Fibroblast of skin of scalp (primary cell): ENCODE measurements around the gene STOX1.
"Not testable (repeated sequence)": the region's sequence is repeated elsewhere in the genome, so short reads cannot be mapped to it uniquely, and the experiment has no call there.

Experiments used
- DNase-seq: peaks from one replicate; pipeline ENCODE4 v3.0.0-alpha.2; 2013

STOX1 gene

DNA sequence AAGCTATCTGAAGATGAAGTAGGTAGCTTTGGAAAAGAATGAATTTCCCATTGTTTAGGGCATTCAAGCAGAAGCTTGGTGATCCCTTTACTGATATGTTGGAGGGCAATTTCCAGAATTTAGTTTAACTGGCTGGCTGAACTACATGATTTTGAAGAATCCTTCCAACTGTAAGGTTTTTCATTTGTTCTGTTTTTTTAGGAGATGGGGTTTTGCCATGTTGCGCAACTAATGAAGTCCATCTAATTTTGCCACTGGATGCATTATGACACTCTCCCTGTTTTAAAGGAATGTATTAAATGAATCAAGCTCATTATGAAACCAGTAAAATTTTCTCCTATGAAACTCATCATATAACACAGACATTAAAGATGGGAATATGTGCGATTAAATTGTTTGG lies 67.7 kb downstream of the STOX1 start:
- no peak for DNase-seq

DNA sequence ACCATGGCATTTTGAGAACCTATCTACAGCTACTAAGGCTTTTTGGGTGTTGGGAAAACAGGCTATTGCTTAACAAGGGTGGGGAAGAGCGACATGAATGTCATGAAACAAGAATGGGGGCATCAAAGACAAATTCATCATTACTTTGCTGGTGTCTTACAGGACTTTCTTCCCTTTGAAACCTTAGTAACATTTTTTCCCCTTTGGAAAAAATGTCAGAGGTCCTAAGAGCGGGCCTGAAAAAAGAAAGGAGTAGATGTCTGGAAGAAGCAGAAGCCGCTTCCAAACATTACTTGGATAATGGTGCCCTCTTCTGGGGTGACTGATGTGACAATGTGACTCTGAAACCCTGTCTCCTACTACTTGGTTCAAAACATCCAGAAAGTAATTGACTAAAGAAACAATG lies 70.0 kb downstream of the STOX1 start:
- peak; percentile 75 for DNase-seq

DNA sequence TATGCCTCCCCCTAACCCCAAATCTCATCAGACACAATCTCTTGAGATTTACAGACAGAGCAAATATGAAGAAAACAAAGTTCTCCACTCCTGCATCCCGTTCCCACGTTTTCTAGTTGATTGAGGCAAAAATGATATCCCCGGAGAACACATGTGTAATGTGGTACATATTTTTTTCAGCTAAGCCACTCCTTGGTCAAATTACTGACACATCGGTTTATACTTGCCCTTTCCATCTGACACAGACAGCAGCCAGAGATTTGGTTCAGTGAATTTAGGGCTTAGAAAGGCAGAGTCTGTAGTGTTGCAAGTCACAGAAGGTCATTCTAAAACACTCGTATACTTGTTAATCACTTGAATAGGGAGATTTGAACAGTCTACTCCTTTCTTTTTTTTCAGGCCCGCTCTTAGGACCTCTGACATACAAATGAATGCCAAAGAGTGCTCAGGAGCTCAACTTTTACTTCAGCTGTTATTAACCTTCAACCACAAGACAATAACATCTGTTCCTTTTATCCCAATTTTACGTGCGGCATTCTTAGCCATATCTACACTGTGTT lies 71.9 kb downstream of the STOX1 start:
- no peak for DNase-seq

DNA sequence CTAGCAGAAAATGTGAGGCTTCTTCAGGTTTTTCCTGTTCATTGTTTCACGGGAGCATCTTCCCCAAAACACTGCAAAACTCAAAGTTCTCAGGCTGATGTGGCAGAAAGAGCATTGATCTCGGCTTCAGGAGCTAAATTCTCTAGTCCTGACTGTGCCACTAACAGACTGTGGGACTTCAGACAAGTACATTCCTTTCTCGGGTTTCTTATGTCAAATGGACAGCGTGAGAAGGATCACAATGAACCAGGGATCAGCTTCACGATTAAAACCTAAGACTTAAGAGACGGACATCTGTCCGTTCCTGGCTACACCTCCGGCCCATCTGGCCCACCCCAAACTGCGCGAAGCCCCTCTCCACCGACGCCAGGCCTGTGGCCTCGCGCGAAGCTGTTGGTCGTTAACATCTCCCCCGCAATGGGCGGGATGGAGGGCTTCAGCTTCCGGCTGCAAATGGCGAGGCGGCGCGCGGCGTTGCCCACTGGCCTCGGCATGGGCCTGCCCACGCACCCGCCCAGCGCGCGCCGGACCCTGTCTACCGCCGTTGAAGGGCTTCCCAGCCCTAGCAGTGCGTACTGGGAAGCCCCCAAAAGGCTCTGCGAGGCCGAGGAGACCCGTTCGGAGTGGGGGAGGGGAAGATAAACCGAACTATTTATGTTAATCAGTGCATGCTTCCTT lies 73.2 kb downstream of the STOX1 start:
- no peak for DNase-seq

DNA sequence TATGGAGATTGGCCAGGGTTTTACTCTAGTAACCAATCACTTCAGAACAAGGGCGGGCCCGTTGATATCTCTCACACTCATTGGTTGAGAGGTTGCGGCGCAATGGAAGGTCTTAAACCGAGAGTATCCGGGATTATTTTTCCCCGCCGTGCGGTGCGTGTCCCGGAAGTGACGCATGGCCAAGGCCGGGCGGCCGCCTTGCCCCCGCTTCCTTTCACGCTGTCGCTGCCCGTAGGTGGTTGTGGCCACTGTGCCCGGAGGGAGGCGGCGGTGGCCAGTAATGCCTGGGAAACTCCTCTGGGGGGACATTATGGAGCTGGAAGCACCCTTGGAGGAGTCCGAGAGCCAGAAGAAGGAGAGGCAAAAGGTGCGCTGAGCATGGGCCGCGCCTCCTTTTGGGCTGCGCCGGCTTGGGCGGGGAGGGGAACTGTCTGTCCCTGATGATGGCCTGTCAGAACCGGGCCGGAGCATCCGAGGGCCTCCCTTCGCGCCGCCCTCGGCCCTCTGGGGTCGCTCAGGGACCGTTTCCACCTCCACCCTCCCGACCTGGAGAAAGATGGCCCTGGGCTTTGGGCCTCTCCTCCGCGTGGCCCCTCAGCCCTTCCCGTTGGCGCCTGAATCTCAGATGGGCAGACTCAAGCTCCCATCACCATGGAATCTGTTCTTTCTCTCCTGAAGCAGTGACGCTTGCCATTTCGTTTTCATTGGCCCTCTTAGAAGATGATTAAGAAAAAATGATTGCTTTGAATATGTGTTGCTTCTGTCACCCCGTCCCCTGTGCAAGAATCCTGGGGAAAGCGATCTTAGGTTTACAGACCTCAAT lies 74.0 kb downstream of the STOX1 start, which contains the start of gene DDX50:
Gene DDX50, plus strand, starts transcription at position 211 of the 823 bp plus-strand sequence. Its CDS starts 70 bp downstream, at position 281.
- peak; percentile 100 for DNase-seq

DNA sequence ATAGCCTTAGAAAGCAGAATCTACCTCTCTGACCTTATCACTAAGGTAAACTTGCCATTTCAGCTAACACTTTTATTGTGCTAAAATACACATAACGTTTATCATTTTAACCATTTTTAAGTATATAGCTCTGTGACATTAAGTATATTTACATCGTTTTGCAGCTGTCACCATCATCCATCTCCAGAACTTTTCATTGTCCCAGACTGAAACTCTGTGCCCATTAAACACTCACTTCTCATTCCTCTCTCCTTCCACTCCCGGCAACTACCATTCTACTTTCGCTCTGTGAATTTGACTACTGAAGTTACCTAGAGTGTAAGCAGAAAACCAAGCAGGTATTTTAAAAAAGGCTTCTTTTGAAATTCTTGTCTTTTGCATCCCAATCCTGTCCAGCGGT lies 75.1 kb downstream of the STOX1 start:
- DNase-seq: no peak

DNA sequence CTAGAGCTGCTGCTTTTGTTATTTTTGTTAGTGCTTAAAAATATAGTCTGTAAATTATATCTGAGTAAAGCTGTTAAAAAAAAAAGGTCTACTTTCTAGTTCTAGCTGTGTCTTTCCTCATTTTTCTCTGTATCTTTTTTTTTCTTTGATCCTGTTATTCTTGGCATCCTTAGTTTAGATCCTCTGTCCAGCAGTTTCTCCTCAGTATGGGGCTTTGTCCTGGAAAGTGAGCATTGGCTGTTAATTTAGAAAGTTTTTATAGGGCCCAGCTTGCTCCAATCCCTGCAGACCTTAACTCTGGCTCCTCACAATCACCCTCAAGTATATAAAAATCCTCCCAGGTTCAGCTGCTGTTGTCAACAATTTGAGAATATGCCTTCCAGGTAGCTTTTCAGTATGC lies 97.3 kb downstream of the STOX1 start:
- no peak for DNase-seq

DNA sequence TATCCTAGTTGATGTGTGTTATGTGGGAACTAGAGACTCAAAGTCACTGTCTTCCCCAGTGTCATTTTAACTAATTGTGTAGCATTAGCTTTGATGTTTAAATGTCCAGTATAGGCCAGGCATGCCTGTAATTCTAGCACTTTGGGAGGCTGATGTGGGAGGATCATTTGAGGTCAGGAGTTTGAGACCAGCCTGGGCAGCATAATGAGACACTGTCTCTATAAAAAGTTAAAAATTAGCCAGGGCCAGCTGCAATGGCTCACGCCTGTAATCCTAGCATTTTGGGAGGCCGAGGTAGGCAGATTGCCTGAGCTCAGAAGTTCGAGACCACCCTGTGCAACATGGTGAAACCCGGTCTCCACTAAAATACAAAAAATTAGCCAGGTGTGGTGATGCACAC lies 98.2 kb downstream of the STOX1 start:
- no peak for DNase-seq

DNA sequence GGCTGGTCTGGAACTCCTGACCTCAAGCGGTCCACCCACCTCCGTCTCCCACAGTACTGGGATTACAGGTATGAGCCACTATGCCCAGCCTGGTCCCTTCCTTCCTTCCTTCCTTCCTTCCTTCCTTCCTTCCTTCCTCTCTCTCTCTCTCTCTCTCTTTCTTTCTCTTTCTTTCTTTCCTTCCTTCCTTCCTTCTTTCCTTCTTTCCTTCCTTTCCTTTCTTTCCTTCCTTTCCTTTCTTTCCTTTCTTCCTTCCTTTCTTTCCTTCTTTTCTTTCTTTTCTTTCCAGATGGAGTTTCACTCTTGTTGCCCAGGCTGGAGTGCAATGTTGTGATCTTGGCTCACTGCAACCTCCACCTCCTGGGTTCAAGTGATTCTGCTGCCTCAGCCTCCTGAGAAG lies 101.8 kb downstream of the STOX1 start:
- DNase-seq: not testable (repeated sequence)

DNA sequence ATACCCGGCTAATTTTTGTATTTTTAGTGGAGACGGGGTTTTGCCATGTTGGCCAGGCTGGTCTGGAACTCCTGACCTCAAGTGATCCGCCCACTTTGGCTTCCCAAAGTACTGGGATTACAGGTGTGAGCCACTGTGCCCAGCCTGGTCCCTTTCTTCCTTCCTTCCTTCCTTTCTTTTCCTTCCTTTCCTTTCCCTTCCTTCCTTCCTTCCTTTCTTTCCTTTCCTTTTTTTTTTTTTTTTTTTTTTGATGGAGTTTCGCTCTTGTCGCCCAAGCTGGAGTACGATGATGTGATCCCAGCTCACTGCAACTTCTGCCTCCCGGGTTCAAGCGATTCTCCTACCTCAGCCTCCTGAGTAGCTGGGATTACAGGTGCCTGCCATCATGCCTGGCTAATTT lies 102.6 kb downstream of the STOX1 start:
- DNase-seq: not testable (repeated sequence)

DNA sequence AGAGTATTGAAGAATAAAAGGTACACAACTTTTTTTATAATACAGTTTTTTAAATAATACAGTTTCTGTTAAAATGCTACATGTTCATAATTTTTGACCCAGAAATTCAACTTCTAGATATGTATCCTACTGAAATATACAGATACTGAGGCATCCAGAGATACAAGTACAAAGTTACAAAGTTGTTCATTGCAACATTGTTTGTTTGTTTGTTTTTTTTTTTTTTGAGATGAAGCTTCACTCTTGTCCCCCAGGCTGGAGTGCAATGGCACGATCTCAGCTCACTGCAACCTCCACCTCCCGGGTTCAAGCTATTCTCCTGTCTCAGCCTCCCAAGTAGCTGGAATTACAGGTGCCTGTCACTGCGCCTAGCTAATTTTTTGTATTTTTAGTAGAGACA lies 105.5 kb downstream of the STOX1 start:
- DNase-seq: not testable (repeated sequence)

DNA sequence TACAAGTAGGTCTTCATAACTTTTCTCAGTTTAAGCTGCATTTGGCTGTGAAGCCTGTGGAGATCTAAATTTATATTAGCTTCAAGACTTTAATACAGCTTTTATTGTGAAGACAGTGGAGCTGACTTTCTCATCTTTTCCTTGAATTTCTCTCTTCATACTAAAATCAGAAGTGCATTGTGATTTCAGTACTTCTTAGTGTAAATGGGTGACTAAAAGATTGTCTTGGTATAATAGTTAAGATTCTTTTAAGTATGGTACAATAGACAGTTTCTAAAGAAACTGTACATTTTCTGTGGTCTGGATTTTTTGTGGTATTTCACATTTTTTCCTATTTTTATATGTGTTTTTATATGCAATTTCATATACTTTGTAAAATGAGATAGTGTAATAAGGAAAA lies 107.7 kb downstream of the STOX1 start:
- no peak for DNase-seq

DNA sequence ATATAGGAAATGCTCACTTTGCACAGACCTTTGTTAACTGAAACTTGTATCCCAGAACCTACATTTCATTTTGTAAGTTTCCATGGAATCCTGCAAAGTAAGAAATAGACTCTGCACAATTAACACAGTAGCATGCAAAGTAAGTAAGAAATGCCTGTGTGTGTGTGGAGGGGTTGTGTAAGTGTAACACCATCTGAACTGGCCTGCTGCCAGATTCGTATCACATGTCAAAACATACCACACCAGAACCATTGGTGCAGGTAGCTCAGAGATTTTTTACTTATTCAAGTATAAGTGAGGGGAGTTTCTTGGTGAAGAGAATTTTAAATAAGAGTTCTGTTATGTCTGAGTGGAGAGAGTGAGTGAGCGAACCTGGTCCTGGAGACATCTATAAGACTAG lies 110.8 kb downstream of the STOX1 start:
- no peak for DNase-seq

DNA sequence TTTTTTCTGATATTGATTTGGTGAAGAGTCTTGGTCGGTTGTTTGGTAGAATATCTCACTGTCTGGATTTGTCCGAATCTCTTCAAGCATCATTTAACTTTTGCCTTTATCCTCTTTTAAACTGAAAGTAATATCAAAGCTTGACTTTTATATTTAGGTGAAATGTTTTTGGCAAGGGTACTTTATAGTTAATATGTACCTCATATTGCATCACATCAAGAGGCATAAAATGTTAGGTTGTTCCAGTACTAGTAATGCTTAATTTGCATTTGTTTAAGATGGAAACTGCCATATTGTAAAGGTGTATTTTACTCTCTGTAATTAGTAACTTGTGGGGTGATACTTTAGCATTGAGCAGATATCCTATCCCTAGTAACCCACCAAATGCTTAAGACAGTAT lies 111.6 kb downstream of the STOX1 start:
- no peak for DNase-seq

DNA sequence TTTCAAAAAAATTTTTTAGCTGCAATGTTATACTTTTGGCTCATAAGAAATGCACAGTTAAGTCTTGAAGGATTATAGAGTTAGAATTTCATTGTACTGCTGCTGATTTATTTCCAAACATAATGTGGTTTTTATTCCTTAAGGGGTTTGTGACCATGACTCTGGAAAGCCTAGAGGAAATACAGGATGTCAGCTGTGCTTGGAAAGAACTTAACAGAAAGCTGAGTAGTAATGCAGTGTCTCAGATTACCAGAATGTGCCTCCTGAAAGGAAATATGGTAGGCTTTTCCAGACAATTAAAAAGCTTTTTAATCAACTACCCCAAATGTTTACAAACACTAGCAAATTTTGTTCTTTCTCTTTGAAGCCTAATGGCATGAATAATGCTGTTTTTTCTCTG lies 113.6 kb downstream of the STOX1 start:
- not testable (repeated sequence) for DNase-seq
